ENCODE results near the gene WDR74.
A peak's percentile ranks its signal among the peaks of the same experiment; 100 is the strongest.
"Not testable (repeated sequence)": the region's sequence is repeated elsewhere in the genome, so short reads cannot be mapped to it uniquely, and the experiment has no call there.

The WDR74 gene

GRCh38 chr11:62860835-62861563 is 21.6 kb upstream of the WDR74 start:
- DNase-seq (ENCODE audit: low read depth) = no peak

DNA sequence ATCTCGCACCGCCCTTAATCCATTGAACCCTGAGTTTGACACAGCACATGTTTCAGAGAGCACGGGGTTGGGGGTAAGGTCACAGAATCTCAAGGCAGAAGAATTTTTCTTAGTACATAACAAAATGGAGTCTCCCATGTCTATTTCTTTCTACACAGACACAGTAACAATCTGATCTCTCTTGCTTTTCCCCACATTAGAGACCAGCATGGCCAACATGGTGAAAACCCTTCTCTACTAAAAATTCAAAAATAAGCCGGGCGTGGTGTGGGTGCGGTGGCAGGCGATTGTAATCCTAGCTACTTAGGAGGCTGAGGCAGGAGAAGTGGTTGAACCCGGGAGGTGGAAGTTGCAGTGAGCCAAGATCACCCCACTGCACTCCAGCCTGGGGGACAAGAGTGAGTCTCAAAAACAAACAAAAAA is 19.9 kb upstream of the WDR74 start:
- not testable (repeated sequence) for DNase-seq (ENCODE audit: low read depth)

- no peak for DNase-seq (ENCODE audit: low read depth)
Measured at GRCh38 chr11:62858201-62858600, 18.8 kb upstream of the WDR74 start.

GRCh38 chr11:62857541-62857982 is 18.2 kb upstream of the WDR74 start:
- DNase-seq (ENCODE audit: low read depth) = no peak

- no peak for DNase-seq (ENCODE audit: low read depth)
Measured at GRCh38 chr11:62856333-62856895, 17.0 kb upstream of the WDR74 start.

DNA sequence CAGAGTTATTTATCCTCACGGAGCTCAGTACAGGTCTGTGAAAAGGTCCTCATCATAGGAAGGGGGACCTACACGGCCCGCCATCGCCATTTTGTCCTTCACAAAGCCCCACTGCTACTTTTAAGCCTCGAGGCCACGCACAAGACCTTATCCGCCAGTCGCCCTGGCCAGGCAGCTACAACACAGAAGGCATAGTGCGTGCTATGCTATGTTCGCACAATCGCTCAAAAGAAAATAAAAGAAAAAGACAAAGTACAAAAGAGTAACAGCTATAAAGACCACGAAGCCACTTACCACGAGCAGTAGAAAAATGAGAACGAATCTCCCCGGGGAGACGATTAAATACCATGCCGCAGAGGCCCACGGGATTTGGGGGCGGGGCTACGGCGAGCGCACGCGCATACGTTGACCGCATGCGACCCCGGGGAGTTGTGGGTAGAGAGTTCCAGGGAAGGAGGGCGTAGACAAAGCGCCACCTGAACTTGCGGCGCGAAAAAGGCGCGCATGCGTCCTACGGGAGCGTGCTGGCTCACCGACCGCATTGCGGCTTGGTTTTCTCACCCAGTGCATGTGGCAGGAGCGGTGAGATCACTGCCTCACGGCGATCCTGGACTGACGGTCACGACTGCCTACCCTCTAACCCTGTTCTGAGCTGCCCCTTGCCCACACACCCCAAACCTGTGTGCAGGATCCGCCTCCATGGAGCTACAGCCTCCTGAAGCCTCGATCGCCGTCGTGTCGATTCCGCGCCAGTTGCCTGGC is 16.4 kb upstream of the WDR74 start:
- DNase-seq (ENCODE audit: low read depth) = peak; percentile 97

DNA sequence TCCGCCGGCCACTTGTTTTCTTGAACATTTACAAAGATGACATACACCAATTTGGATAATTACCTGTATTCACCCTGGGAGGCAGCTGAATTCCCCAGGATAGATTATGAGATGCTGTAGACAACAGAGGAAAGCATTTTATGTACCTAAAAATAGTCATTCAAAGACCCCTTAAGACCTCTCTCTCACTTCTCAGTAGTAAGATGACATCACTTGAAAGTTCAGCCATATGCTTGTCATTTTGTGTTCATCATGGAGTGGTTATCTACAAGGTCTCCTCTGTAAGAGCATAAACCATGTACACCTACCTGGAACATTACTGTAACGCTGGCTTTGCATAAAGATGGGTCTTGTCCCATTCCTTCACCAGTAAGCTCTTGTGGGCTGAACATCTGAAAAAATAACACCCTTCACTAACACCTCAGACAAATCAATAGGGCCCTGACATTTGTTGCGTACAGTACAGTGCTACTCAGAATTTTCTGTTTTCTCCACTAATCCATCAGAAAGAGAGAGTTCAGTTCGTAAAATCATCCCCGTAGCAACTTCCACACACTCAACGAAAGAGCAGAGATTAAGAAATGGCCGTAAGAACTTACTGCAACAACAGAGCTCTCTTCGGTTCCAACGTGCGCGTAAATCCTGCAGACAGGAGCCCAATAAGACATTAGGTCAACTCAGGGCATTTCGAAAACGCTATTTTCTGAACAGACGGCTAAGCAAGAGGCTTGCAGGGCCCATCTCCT is 15.6 kb upstream of the WDR74 start:
- no peak for DNase-seq (ENCODE audit: low read depth)

- DNase-seq (ENCODE audit: low read depth) = no peak
Measured at GRCh38 chr11:62854013-62854824, 14.8 kb upstream of the WDR74 start.

- no peak for DNase-seq (ENCODE audit: low read depth)
Measured at GRCh38 chr11:62853279-62853965, 14.0 kb upstream of the WDR74 start.

DNA sequence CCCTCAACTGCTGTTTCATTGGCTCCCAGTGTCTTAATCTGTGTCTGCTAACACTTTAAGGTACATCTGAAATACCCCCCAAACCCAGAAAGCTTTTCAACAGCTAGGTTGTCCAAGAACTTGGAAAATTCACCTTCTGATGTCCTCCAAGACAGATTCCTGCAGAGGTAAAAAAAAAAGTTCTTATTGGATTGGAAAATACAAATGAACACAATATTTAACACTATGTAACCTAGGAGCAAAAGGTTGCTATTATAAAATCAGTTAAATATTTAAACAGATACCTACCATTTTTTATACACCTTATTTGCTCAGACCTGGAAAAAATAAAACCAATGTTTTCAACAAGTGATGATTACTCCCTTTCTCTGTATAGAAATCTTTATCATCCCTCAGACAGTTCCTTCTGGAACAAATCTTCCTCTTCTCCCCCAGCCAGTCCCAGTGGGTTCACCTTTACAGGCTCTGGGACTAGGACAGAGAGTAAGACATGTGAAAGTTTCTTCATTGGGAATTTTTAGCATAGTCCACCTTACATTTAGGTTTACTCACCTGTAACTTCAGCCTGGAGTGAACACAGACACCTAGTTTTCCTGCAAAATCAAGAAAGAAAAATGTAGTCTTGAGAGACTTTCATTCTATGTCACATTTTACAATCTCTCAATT is 13.3 kb upstream of the WDR74 start:
- no peak for DNase-seq (ENCODE audit: low read depth)

DNA sequence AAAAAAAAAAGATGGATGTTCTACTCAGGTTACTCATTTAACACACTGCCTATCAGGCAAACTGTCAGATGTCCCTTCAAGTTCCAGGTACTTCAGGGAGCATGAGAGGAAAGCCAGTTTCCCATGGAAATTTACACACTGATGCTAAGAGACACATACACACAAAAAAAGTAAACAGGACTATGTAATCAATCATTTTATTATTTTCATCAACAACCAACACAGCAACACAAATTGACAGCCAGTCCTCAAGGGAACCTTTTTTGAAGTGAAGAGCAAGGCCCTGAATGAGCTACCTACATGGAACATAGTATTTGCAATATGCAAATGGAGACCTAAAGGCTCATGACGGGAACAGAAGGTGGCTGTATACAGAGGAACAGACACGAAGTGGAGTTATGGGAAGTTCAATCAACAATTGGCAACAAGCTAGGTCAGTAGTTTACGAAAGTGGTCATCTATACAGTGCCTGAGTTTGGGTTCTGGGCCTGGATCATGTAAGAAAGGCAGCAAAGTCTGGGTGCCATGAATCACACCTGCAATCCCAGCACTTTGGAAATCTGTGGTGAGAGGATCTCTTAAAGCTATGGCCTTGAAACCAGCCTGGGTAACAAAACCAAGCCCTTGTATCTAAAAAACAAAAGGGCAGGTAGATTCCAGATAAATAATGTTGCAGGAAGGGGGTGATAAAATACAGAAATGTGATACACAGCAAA is 12.6 kb upstream of the WDR74 start:
- no peak for DNase-seq (ENCODE audit: low read depth)

GRCh38 chr11:62850911-62851806 is 11.8 kb upstream of the WDR74 start:
- DNase-seq (ENCODE audit: low read depth) = no peak

- no peak for DNase-seq (ENCODE audit: low read depth)
Measured at GRCh38 chr11:62847767-62848314, 8.5 kb upstream of the WDR74 start.

DNA sequence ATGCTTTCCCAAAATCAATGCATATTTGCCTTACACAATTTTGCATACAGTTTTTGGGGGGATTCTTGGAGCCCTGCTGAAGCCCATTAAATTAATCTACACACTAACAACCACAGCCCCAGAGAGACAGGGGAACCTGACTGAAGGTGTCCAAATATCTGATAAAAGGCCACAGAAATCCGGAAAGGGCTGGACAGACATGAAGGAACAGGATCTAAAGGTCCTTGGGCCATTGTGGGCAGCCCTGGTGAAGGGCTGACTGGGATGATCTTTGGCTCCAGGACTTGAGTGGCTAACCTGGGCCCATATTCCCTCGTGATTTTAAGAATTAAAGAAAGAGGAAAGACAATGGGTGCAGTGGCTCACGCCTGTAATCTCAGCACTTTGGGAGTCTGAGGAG is 6.8 kb upstream of the WDR74 start:
- no peak for DNase-seq (ENCODE audit: low read depth)

DNA sequence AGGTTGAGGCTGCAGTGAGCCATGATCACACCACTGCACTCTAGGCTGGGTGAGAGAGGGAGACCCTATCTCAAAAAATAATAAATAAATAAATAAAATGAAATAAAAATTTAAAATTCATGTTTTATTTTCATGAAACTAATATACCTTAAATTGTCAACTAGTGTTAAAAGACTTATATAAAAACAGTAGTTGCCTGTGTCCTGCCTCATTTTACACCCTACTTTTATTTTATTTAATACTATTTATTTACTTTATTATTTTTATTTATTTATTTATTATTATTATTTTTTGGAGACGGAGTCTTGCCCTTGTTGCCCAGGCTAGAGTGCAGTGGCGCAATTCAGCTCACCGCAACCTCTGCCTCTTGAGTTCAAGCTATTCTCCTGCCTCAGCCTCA is 4.8 kb upstream of the WDR74 start:
- DNase-seq (ENCODE audit: low read depth) = no peak

DNA sequence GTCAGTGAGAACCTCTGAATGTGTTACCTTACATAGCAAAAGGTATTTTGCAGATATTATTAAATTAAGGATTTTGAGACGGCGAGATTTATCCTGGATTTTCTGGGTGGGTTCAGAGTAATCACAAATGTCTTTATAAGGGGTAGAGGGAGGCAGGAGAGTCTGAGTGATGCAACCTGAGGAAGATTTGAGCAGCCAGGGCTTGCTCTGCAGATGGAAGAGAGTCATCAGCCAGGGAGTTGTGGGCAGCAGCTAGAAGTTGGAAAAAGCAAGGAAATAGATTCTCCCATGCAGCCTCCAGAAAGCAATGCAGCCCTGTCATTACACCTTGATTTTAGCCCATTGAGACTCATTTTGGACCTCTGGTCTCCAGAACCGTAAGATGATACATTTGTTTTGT is 4.1 kb upstream of the WDR74 start:
- DNase-seq (ENCODE audit: low read depth) = no peak

GRCh38 chr11:62842891-62843290 is 3.5 kb upstream of the WDR74 start:
- DNase-seq (ENCODE audit: low read depth) = not testable (repeated sequence)

GRCh38 chr11:62842171-62842741 is 2.9 kb upstream of the WDR74 start:
- DNase-seq (ENCODE audit: low read depth) = peak; percentile 17
